Ectodermal cell (in vitro differentiated cells): ENCODE results near the gene SARNP. TPM values are rescaled to one million over a fixed set of nuclear protein-coding genes. Genes with fewer than 3 reads are reported as not detected.
"Not testable (repeated sequence)": the region's sequence is repeated elsewhere in the genome, so short reads cannot be mapped to it uniquely, and the experiment has no call there.

Source experiments
- H3K27ac ChIP-seq: 2 replicates; pipeline ENCODE4 v1.7.0; 2013; ENCODE audit warnings: mild to moderate bottlenecking, low read depth, low read length; ENCODE audit not compliant: insufficient read depth, poor library complexity, severe bottlenecking
- H3K27me3 ChIP-seq: 2 replicates; pipeline ENCODE4 v1.7.0; 2013; ENCODE audit warnings: mild to moderate bottlenecking, low read length; ENCODE audit not compliant: insufficient read depth, control insufficient read depth, poor library complexity, severe bottlenecking
- H3K36me3 ChIP-seq: one replicate; pipeline ENCODE4 v1.7.0; 2013; ENCODE audit warnings: low read length; ENCODE audit not compliant: control insufficient read depth, insufficient read depth
- H3K4me1 ChIP-seq: one replicate; pipeline ENCODE4 v1.7.0; 2013; ENCODE audit warnings: low read length; ENCODE audit not compliant: control insufficient read depth, insufficient read depth
- H3K4me3 ChIP-seq: 2 replicates; pipeline ENCODE4 v1.7.0; 2013; ENCODE audit warnings: low read depth, low read length, control low read depth; ENCODE audit not compliant: insufficient read depth
- H3K9me3 ChIP-seq: 2 replicates; pipeline ENCODE4 v1.7.0; 2013; ENCODE audit warnings: mild to moderate bottlenecking, low read length, moderate library complexity; ENCODE audit not compliant: control insufficient read depth
- WGBS, 2 experiments: methylation state at CpG; one replicate each; pipeline ENCODE4 v1.1.7; 2013; ENCODE audit warnings: missing lambda C conversion rate in 2 of 2; 5-methylcytosine and 5-hydroxymethylcytosine counted together
- polyA plus RNA-seq, 4 experiments: library from polyadenylated mRNA; stranded (reverse); fragments of 50-300 nt; gene quantifications; one replicate each; pipeline ENCODE4 v1.2.3, GENCODE V29; 2013

The SARNP gene
- 160 TPM for polyA plus RNA-seq (2013, experiment 1 of 4)
- polyA plus RNA-seq (2013, experiment 2 of 4): 147 TPM
- polyA plus RNA-seq (2013, experiment 3 of 4): 154 TPM
- polyA plus RNA-seq (2013, experiment 4 of 4): 166 TPM

DNA sequence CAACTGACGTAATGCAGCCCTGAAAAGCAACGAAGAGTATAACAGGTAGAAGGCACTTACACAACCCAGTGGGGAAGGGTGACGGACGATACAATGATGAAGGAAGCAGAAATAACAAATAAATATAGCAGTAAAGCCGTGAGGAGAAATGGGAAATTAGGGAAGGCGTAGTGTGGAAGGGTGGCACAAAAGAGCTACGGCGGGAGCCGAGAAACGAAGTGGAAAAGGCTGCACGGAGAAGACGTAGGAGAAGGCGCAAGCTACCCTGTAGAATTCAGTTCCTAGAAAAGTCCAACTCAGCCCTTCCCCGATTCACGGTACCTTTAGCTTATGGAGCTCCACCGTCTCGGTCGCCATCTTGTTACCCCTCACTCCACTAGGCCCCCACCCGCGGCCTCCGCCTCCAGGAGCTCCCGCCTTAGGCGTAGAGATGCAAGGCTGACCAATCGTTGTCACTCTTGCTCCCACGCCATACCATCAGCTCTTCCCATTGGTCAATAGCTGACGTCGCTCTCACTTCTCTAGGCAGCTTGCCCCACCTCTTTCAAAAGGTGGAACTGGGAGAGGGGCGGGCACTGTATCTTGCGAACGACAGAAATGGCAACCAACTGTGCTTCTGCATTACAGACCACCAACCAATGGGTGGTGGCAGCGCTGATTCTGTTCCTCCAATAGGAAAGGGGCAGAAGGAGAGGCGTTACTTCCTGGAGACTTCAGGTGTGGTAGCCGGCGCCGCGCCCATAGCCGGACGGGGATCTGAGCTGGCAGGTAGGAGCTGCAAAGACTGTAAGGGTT is at the start of gene SARNP, which contains the start of gene ORMDL2:
Gene SARNP, minus strand, starts transcription at position 380 of the 795 bp plus-strand sequence. Its CDS starts 23 bp downstream, at position 357.
Gene ORMDL2, plus strand, starts transcription at position 697 of the 795 bp plus-strand sequence. CDS start 959 bp downstream, outside the sequence.
- Histone ChIP-seq H3K27ac (no peak within 1 kb of the TSS), H3K9me3 (no peaks in the 10 kb centered on the region), H3K36me3 (peaks cover 22% of the 10 kb centered on the region), H3K27me3 (no peaks in the 10 kb centered on the region), H3K4me3 (peak within 1 kb of the TSS; percentile 97), H3K4me1 (peaks cover 12% of the 10 kb centered on the region)
- 0% methylated on average over 38 of the region's 38 CpGs for WGBS, 2 experiments

DNA sequence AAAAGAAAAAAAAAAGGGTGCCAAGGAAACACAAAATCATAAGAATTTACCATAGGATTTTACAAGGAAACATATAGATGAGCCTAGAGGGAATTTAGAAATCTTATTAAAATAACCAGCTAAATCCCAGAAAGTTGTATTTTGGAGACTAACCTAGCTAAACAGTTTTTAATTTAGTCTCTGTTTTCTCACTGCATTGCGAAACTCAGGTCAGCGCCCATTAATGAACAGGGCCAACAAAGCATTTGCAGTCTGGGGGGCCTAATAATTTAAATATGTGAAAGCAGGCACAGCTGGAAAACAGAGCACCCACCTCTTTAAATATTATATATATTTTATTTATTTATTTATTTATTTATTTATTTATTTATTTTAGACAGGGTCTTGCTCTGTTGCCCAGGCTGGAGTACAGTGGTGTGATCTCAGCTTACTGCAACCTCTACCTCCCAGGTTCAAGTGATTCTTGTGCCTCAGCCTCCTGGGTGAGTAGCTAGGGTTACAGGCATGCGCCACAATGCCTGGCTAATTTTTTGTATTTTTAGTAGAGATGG is 49.0 kb upstream of the SARNP start:
- not testable (repeated sequence) for H3K36me3 ChIP-seq, H3K4me3 ChIP-seq, H3K27me3 ChIP-seq, H3K9me3 ChIP-seq, H3K4me1 ChIP-seq, H3K27ac ChIP-seq
- 96 to 98% methylated on average over 3 of the region's 3 CpGs for WGBS, 2 experiments

GRCh38 chr12:55865327-55865726 is 47.8 kb upstream of the SARNP start:
- H3K36me3 ChIP-seq: no peaks in the 10 kb centered on the region
- no peak overlapping the region for H3K27ac ChIP-seq
- no peaks in the 10 kb centered on the region for H3K27me3 ChIP-seq
- H3K4me1 ChIP-seq: no peaks in the 10 kb centered on the region
- H3K4me3 ChIP-seq: no peak overlapping the region
- WGBS, 2 experiments: 93% methylated on average over 2 of the region's 2 CpGs
- no peaks in the 10 kb centered on the region for H3K9me3 ChIP-seq

DNA sequence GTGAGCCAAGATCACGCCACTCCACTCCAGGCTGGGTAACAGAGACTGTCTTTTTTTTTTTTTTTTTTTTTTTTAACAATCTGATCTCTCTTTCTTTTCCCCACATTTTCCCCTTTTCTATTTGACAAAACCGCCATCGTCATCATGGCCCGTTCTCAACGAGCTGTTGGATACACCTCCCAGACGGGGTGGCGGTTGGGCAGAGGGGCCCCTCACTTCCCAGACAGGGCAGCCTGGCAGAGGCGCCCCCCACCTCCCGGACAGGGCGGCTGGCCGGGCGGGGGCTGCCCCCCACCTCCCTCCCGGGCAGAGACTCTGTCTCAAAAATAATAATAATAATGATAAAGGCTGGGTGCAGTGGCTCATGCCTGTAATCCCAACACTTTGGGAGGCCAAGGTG is 45.4 kb upstream of the SARNP start:
- not testable (repeated sequence) for H3K27me3 ChIP-seq, H3K9me3 ChIP-seq, H3K27ac ChIP-seq, H3K36me3 ChIP-seq, H3K4me1 ChIP-seq, H3K4me3 ChIP-seq
- 95 to 96% methylated on average over 12 to 13 of the region's 13 CpGs for WGBS, 2 experiments

DNA sequence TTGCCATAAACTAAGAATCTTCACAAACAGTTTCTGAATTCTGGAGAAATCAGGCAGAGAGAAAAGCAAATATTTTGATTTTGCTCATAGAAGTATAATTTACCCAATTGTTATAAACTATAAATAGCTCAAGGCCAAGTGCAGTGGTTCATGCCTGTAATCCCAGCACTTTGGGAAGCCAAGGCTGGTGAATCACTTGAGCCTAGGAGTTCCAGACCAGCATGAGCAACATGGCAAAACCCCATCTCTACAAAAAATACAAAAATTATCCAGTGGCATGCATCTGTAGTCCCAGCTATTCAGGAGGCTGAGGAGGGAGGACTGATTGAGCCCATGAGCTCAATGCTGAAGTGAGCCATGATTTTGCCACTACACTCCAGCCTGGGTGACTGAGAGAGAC is 44.8 kb upstream of the SARNP start:
- no peaks in the 10 kb centered on the region for H3K9me3 ChIP-seq
- no peaks in the 10 kb centered on the region for H3K4me1 ChIP-seq
- H3K27ac ChIP-seq: no peak overlapping the region
- H3K4me3 ChIP-seq: no peak overlapping the region
- no peaks in the 10 kb centered on the region for H3K27me3 ChIP-seq
- no peaks in the 10 kb centered on the region for H3K36me3 ChIP-seq

DNA sequence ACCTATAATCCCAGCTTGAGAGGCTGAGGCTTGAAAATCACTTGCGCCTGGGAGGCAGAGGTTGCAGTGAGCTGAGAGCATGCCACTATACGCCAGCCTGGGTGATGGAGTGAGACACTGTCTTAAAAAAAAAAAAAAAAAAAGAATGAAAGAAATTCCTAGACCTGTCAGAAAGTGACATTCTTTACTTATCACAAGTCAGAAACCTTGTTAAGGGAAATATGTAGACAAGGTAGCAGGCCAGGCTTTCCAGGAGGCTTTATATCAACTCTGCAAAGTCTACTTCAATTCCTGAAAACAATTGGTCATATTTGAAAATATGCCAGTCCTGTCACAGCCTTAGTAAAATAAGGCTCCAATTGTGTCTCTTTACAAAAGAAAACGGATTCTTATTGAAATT is 44.3 kb upstream of the SARNP start:
- Histone ChIP-seq H3K4me3 (no peak overlapping the region), H3K27ac (no peak overlapping the region), H3K36me3 (no peaks in the 10 kb centered on the region), H3K27me3 (no peaks in the 10 kb centered on the region), H3K9me3 (no peaks in the 10 kb centered on the region), H3K4me1 (no peaks in the 10 kb centered on the region)
- WGBS, 2 experiments: 89 to 90% methylated on average over 3 of the region's 3 CpGs

- 91 to 94% methylated on average over 8 of the region's 8 CpGs for WGBS, 2 experiments
- no peaks in the 10 kb centered on the region for H3K27me3 ChIP-seq
- no peaks in the 10 kb centered on the region for H3K4me1 ChIP-seq
These were observed 43.9 kb upstream of the SARNP start for GRCh38 chr12:55861396-55861795.

DNA sequence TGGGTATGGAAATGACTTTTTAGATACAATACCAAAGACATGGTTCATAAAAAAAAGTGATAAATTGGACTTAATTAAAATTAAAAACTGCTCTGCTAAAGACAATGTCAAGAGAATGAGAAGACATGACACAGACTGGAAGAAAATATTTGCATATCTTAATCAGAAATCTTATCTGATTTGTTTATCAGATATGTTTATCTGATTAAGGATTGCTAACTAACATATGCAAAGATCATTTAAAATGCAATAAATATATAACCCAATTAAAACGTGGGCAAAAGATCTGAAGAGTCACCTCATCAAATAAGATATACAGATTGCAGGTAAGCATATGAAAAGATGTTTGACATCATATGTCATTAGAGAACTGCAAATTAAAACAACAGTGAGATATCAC is 35.2 kb upstream of the SARNP start:
- WGBS, 2 experiments: 20% methylated on average over 1 of the region's 1 CpG; no CpG with 5 or more reads in 1 of the 2 experiments

More at GRCh38 chr12:55861396-55861795, 43.9 kb upstream of the SARNP start:
- H3K9me3 ChIP-seq: no peaks in the 10 kb centered on the region
- H3K4me3 ChIP-seq: no peak overlapping the region
- no peak overlapping the region for H3K27ac ChIP-seq
- H3K36me3 ChIP-seq: no peaks in the 10 kb centered on the region

GRCh38 chr12:55850893-55851292 is 33.4 kb upstream of the SARNP start:
- H3K4me3 ChIP-seq: no peak overlapping the region
- H3K9me3 ChIP-seq: no peaks in the 10 kb centered on the region
- no peaks in the 10 kb centered on the region for H3K36me3 ChIP-seq
- peaks cover 14% of the 10 kb centered on the region for H3K4me1 ChIP-seq
- WGBS, 2 experiments: 85 to 86% methylated on average over 3 of the region's 3 CpGs
- no peaks in the 10 kb centered on the region for H3K27me3 ChIP-seq
- H3K27ac ChIP-seq: no peak overlapping the region

More for the DNA sequence above, 35.2 kb upstream of the SARNP start:
- Histone ChIP-seq H3K27me3 (no peaks in the 10 kb centered on the region), H3K9me3 (no peaks in the 10 kb centered on the region), H3K36me3 (no peaks in the 10 kb centered on the region), H3K27ac (no peak overlapping the region), H3K4me1 (peaks cover 14% of the 10 kb centered on the region), H3K4me3 (no peak overlapping the region)

DNA sequence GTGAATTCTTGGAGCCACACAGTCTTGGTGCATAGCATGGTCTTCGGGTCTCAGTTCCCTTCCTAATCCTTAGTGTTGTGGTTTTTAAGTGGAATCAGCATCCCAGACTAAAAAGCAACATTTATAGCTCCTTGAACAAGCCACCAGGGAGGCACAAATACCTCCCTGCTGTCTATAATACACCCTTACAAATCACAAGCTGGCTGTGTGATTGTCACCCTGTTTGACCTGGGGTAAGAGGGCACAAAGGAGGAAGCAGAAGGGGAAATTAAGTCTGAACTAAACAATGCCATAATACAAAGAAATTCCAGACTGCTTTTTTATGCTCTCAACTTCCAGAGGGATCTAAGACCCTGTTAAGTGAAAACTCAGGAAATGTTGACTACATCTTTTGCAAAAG is 32.9 kb upstream of the SARNP start:
- Histone ChIP-seq H3K9me3 (no peaks in the 10 kb centered on the region), H3K4me1 (peaks cover 14% of the 10 kb centered on the region), H3K27me3 (no peaks in the 10 kb centered on the region), H3K27ac (no peak overlapping the region), H3K4me3 (no peak overlapping the region), H3K36me3 (no peaks in the 10 kb centered on the region)
- 44 to 68% methylated on average over 1 of the region's 1 CpG for WGBS, 2 experiments
